ENCODE measurements around the gene IQSEC1.
"Not testable (repeated sequence)": the region's sequence is repeated elsewhere in the genome, so short reads cannot be mapped to it uniquely, and the experiment has no call there.

IQSEC1 gene

DNA sequence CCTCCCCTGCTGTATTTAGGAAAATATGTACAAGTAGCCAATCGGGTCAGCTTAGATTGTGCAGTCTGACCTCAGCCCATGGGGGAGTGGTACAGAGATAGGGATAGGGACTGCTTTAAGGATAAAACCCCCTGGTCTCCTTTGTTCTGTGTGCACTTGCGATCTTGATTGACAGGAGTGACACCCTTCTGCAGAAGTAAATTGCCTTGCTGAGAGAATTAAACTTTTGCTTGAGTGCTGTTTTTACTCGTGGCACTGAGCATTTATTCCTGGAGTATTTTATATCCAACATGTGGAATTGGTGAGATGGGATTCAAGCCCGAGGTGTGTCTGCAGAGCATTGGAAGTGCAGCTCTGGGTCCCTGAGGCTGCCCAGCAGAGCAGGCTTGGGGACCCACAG, 208.0 kb downstream of the IQSEC1 start:
- Histone ChIP-seq H3K27ac (no peak overlapping the region), H3K36me3 (no peaks in the 10 kb centered on the region), H3K27me3 (peaks cover 0 to 10% of the 10 kb centered on the region in 2 donors), H3K4me3 (no peak overlapping the region), H3K4me1 (peaks cover 0 to 13% (median 6%) of the 10 kb centered on the region in 4 donors), H3K9me3 (no peaks in the 10 kb centered on the region)
- intact Hi-C loops (cut with DNase I; ENCODE audit: low total_unique reads): loop anchor here (5.0 kb wide), 1 partner anchor 127 kb away; no protein-coding TSS in a partner anchor
- DNase-seq: no peak
- TF ChIP-seq, protein P1, sequence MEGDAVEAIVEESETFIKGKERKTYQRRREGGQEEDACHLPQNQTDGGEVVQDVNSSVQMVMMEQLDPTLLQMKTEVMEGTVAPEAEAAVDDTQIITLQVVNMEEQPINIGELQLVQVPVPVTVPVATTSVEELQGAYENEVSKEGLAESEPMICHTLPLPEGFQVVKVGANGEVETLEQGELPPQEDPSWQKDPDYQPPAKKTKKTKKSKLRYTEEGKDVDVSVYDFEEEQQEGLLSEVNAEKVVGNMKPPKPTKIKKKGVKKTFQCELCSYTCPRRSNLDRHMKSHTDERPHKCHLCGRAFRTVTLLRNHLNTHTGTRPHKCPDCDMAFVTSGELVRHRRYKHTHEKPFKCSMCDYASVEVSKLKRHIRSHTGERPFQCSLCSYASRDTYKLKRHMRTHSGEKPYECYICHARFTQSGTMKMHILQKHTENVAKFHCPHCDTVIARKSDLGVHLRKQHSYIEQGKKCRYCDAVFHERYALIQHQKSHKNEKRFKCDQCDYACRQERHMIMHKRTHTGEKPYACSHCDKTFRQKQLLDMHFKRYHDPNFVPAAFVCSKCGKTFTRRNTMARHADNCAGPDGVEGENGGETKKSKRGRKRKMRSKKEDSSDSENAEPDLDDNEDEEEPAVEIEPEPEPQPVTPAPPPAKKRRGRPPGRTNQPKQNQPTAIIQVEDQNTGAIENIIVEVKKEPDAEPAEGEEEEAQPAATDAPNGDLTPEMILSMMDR (IDR thresholded peaks at IDR 0.05): no peak

DNA sequence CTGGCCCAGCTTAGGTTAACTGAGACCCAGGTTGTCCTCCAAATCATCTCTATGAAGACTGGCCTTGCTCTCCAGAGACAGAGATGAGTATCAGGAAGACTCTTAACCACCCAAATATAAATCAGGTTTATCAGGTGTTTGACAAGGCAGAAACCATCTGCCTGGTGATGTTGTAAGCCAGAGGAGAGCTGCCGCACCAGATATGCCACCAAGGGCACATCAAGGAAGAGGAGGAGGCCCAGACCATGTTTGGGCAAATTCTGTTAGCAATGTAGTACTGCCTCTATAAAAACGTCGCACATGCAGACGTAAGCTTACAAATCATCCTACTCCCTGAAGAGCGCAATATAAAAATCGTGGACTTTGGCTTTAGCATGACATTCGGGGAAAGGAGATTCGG, 210.8 kb downstream of the IQSEC1 start:
- Histone ChIP-seq H3K4me1 (no peaks in the 10 kb centered on the region), H3K27ac (no peak overlapping the region), H3K4me3 (no peak overlapping the region), H3K27me3 (no peaks in the 10 kb centered on the region), H3K9me3 (no peaks in the 10 kb centered on the region), H3K36me3 (no peaks in the 10 kb centered on the region)
- no peak for DNase-seq
- intact Hi-C loops (cut with DNase I; ENCODE audit: low total_unique reads): no loop called here
- TF ChIP-seq, protein P1 (IDR thresholded peaks at IDR 0.05): no peak

DNA sequence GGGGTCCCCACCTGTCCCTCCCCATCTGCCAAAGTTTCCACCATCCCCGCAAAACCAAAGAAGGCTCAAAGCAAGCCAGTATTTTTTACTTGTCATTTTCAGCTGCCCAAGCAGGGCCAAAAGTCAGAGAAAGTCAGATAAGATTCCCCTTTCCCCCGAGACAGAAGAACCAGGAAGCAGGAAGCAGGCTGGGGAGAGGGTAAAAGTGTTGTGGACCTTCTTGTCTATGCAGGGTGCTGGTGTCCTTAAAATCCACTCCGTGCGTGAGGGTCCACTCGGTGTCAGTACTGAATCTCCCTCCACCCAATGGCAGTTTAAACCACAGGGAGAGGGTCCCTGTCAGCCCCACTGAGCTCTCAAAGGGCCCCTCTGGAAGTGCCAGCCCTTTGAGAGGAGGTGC, 211.6 kb downstream of the IQSEC1 start:
- intact Hi-C loops (cut with DNase I; ENCODE audit: low total_unique reads): no loop called here
- TF ChIP-seq, protein P1 (IDR thresholded peaks at IDR 0.05): no peak
- Histone ChIP-seq H3K9me3 (no peaks in the 10 kb centered on the region), H3K27me3 (peaks cover 0 to 4% of the 10 kb centered on the region in 2 donors), H3K36me3 (no peaks in the 10 kb centered on the region), H3K4me1 (no peaks in the 10 kb centered on the region), H3K27ac (no peak overlapping the region), H3K4me3 (no peak overlapping the region)
- DNase-seq: no peak

DNA sequence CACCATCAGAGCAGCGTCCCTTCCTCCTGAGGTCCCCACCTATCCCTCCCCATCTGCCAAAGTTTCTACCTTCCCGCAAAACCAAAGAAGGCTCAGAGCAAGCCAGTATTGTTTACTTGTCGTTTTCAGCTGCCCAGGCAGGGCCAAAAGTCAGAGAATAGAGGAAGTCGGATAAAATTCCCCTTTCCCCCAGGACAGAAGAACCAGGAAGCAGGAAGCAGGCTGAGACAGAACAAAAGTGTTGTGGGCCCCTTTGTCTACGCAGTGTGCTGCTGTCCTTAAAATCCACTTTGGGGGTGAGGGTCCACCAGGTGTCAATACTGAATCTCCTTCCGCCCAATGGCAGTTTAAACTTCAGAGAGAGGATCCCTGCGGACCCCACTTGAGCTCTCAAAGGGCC, 213.4 kb downstream of the IQSEC1 start:
- intact Hi-C loops (cut with DNase I; ENCODE audit: low total_unique reads): loop anchor here (5.0 kb wide), 1 partner anchor 37 kb away; no protein-coding TSS in a partner anchor
- TF ChIP-seq, protein P1 (IDR thresholded peaks at IDR 0.05): no peak

DNA sequence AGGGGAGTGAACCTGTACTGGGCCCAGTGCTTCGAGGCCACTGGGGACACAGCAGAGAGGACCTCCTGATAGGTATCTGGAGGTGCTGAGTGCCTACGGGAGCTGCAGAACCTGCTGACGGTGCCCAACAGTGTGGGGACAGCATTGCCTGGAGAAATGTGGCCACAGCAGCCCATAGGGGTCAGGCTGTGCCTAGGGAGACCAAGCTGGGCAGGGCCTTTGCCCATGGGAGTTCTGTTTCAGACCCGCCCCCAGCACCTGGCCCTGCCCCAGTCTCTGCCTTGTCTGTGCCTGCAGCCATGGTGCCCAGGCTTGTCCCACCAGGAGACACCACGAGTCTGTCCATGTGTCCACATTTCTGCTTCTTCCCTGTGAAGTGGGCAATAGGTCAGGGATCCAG, 216.6 kb downstream of the IQSEC1 start:
- intact Hi-C loops (cut with DNase I; ENCODE audit: low total_unique reads): loop anchor here (5.0 kb wide), 1 partner anchor 41 kb away; no protein-coding TSS in a partner anchor
- Histone ChIP-seq H3K36me3 (no peaks in the 10 kb centered on the region), H3K27ac (no peak overlapping the region), H3K27me3 (peaks cover 0 to 8% of the 10 kb centered on the region in 2 donors), H3K4me1 (no peaks in the 10 kb centered on the region), H3K4me3 (no peak overlapping the region), H3K9me3 (no peaks in the 10 kb centered on the region)
- no peak for DNase-seq
- TF ChIP-seq, protein P1 (IDR thresholded peaks at IDR 0.05): no peak

More for the DNA sequence above, 213.4 kb downstream of the IQSEC1 start:
- no peaks in the 10 kb centered on the region for H3K9me3 ChIP-seq
- no peak for DNase-seq
- no peaks in the 10 kb centered on the region for H3K36me3 ChIP-seq
- H3K4me3 ChIP-seq: no peak overlapping the region
- peaks cover 0 to 8% of the 10 kb centered on the region in 2 donors for H3K27me3 ChIP-seq
- no peak overlapping the region for H3K27ac ChIP-seq
- no peaks in the 10 kb centered on the region for H3K4me1 ChIP-seq

DNA sequence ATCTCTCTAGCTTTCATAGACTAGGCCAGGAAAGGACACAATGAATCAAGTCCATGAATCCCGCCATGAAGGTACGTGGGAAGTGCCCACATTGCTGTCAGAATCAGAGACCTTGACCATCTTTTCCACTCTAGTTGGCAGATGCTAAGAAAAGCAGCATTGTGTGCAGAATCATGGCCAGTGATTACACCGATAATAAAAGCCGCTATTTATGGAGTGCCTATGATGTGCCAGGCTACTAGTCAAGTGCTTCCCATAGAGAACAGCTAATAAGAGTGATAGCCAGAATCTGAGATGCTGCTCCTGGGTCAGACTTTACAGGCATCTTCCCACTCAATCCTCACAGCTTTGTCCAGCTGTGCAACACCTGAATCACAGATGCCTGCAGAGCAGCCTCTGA, 218.7 kb downstream of the IQSEC1 start:
- DNase-seq: no peak
- intact Hi-C loops (cut with DNase I; ENCODE audit: low total_unique reads): no loop called here
- TF ChIP-seq, protein P1 (IDR thresholded peaks at IDR 0.05): no peak
- no peaks in the 10 kb centered on the region for H3K36me3 ChIP-seq
- no peak overlapping the region for H3K4me3 ChIP-seq
- H3K4me1 ChIP-seq: no peaks in the 10 kb centered on the region
- peaks cover 0 to 10% of the 10 kb centered on the region in 2 donors for H3K27me3 ChIP-seq
- no peaks in the 10 kb centered on the region for H3K9me3 ChIP-seq
- no peak overlapping the region for H3K27ac ChIP-seq

DNA sequence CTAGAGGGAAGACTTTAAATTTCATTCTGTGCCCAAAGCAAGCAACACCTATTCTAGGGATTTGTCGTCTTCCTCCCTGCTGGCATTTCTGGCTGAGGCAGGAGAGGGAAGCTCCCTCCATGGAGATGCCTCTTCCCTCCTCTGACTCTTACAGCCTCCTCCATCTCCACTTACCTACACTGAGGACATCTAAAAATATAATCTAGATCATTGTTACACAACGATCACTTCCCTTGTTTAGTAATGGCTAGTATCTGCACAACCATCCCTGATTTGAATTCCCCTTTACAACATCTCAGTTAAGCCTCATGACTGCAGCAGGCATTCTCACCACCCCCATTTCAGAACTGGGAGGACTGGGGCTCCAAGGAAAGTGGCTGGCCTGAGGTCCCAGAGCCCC, 219.4 kb downstream of the IQSEC1 start:
- intact Hi-C loops (cut with DNase I; ENCODE audit: low total_unique reads); H3K4me1 ChIP-seq; H3K4me3 ChIP-seq; H3K36me3 ChIP-seq; H3K9me3 ChIP-seq; H3K27ac ChIP-seq; DNase-seq: not testable (repeated sequence)
- H3K27me3 ChIP-seq: peaks cover 0 to 10% of the 10 kb centered on the region in 2 donors
